ENCODE data around the gene MED25. TPM values are rescaled to one million over a fixed set of nuclear protein-coding genes. Genes with fewer than 3 reads are reported as not detected.

MED25 gene
- polyA plus RNA-seq, 1 of the 3 experiments (the other 2 are of a cell fraction): 30.2 TPM

- DNase-seq: no peak
- H2AFZ ChIP-seq (ENCODE audit: low read depth): no peak overlapping the region
- WGBS (ENCODE audit: low lambda C conversion rate): 93% methylated on average over 20 of the region's 20 CpGs
- H3K79me2 ChIP-seq (ENCODE audit: insufficient read depth): no peaks in the 10 kb centered on the region
- no peaks in the 10 kb centered on the region for H3K9me2 ChIP-seq
- peaks cover 4% of the 10 kb centered on the region; the same call in 1 of the 2 replicates for H4K20me1 ChIP-seq (ENCODE audit: insufficient read depth)
- no peaks in the 10 kb centered on the region for H3K27me3 ChIP-seq (ENCODE audit: insufficient read depth)
- H3F3A ChIP-seq (replicated peaks; ENCODE audit: insufficient read depth): peaks cover 20% of the 10 kb centered on the region
- POLR2A ChIA-PET: no interaction called here
- peaks cover 8 to 22% of the 10 kb centered on the region in 2 experiments for H3K36me3 ChIP-seq (replicated peaks in 1 of 2; ENCODE audit: control insufficient read depth in 1 of 2, insufficient read depth in 2 of 2, low read length in 1 of 2)
- peak overlapping the region; percentile 18 to 36; a peak in 2 of 4 replicates for H3K27ac ChIP-seq (ENCODE audit: low read depth in 2 of 2, low read length in 1 of 2)
- peak overlapping the region; percentile 97; the same call in 1 of the 2 replicates for H3K4me2 ChIP-seq
- H3K9ac ChIP-seq: no peak overlapping the region
- TF ChIP-seq IRF3 (IDR thresholded peaks at IDR 0.05; ENCODE audit: low read depth, low read length) (no peak), FOXM1 (IDR thresholded peaks at IDR 0.05; ENCODE audit: low read depth) (no peak), NFIC (IDR thresholded peaks at IDR 0.05; ENCODE audit: borderline replicate concordance) (no peak), RFX5 (IDR thresholded peaks at IDR 0.05; ENCODE audit: low read length) (no peak), NRF1 (IDR thresholded peaks at IDR 0.05; ENCODE audit: low read depth, low read length) (no peak)
- H3K4me1 ChIP-seq (ENCODE audit: control insufficient read depth in 1 of 2, insufficient read depth in 2 of 2, low read depth in 1 of 2, low read length in 1 of 2): peaks cover 12 to 20% of the 10 kb centered on the region in 2 experiments; a peak in 3 of 4 replicates
- H3K4me3 ChIP-seq (ENCODE audit: low read depth in 2 of 2, low read length in 1 of 2): no peak overlapping the region; a peak in 1 of 4 replicates
- CTCF ChIA-PET: no interaction called here
- no peaks in the 10 kb centered on the region for H3K9me3 ChIP-seq
Observed at GRCh38 chr19:49807904-49808675, 10.0 kb upstream of the MED25 start.

GRCh38 chr19:49808711-49809159, 9.4 kb upstream of the MED25 start:
- peaks cover 3 to 16% of the 10 kb centered on the region in 2 experiments for H3K36me3 ChIP-seq (replicated peaks in 1 of 2; ENCODE audit: control insufficient read depth in 1 of 2, insufficient read depth in 2 of 2, low read length in 1 of 2)
- H3K4me1 ChIP-seq (ENCODE audit: control insufficient read depth in 1 of 2, insufficient read depth in 2 of 2, low read depth in 1 of 2, low read length in 1 of 2): peaks cover 12 to 19% of the 10 kb centered on the region in 2 experiments; a peak in 3 of 4 replicates
- H3K27ac ChIP-seq (ENCODE audit: low read depth in 2 of 2, low read length in 1 of 2): peak overlapping the region; percentile 36 to 78; a peak in 3 of 4 replicates
- H3K9ac ChIP-seq: peak overlapping the region; percentile 62
- H3K27me3 ChIP-seq (ENCODE audit: insufficient read depth): no peaks in the 10 kb centered on the region
- POLR2A ChIA-PET: interaction anchor here (2.1 kb wide), 1 partner anchor 42 kb away, joined by 7 read pairs; the partner anchor contains the start of gene PTOV1
- H3K4me3 ChIP-seq (ENCODE audit: low read depth in 2 of 2, low read length in 1 of 2): peak overlapping the region; percentile 59 to 71
- H3K9me3 ChIP-seq: no peaks in the 10 kb centered on the region
- H3K4me2 ChIP-seq: peak overlapping the region; percentile 97
- H3K79me2 ChIP-seq (ENCODE audit: insufficient read depth): no peaks in the 10 kb centered on the region
- TF ChIP-seq USF2 (IDR thresholded peaks at IDR 0.05; ENCODE audit: borderline replicate concordance, low read depth, low read length) (no peak), POLR2AphosphoS5 (IDR thresholded peaks at IDR 0.05; ENCODE audit: low read depth, low read length) (no peak; the same call in 1 of the 2 replicates), MXI1 (IDR thresholded peaks at IDR 0.05; ENCODE audit: low read depth, low read length) (peak; percentile 18; the same call in 1 of the 2 replicates), FOXJ3 (CRISPR knock-in tag; IDR thresholded peaks at IDR 0.05) (no peak), TAF1 (IDR thresholded peaks at IDR 0.05; ENCODE audit: borderline replicate concordance, low read depth, low read length) (no peak), MEF2A (IDR thresholded peaks at IDR 0.05; ENCODE audit: borderline replicate concordance, low read depth) (no peak)
- H4K20me1 ChIP-seq (ENCODE audit: insufficient read depth): peaks cover 4% of the 10 kb centered on the region; the same call in 1 of the 2 replicates
- H3K9me2 ChIP-seq: no peaks in the 10 kb centered on the region
- peak; percentile 99 for DNase-seq
- H2AFZ ChIP-seq (ENCODE audit: low read depth): 0 out of 2 replicates have a peak overlapping the region, but pooled peaks have one; percentile 56
- H3F3A ChIP-seq (replicated peaks; ENCODE audit: insufficient read depth): peaks cover 20% of the 10 kb centered on the region
- WGBS (ENCODE audit: low lambda C conversion rate): 15% methylated on average over 31 of the region's 31 CpGs
- CTCF ChIA-PET: interaction anchor here (0.6 to 2.0 kb wide), 2 partner anchors 42 to 119 kb away, joined by 3 to 8 read pairs; partner anchors contain the start of gene PTOV1
